SK-N-MC (cell line): ENCODE data around the gene VMP1.

Source experiments
- EZH2 ChIP-seq: fragments of 200-600 bp; sonication (generic); IDR thresholded peaks from one replicate; pipeline ENCODE4 v1.6.1; 2017; ENCODE audit warnings: antibody characterized with exemption
- POLR2AphosphoS5 ChIP-seq: IDR thresholded peaks from 2 replicates; pipeline ENCODE4 v1.6.1; 2012; ENCODE audit warnings: mild to moderate bottlenecking, low read depth, low read length, borderline replicate concordance

DNA sequence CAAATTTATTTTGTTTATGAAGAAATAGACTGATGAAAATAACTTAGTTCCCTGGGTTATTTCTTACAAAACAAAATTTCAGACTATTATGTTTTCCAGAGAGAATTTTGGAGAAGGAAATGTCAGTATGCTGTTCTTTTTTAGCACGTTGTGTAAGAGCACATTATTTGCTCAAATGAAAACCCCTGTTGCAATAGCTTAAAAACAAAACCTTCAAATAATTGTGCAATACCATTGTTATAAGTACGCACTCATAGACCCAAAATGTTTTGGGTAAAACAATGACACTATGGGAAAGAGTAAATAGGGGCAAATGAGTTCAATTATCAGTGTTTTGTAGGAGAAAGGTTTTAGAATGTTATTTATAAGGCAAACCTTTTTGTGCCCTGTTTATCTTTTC, 18.2 kb downstream of the VMP1 start:
- TF ChIP-seq EZH2: no peak
- TF ChIP-seq POLR2AphosphoS5: no peak
